ENCODE measurements around the gene LGALS7. TPM values are rescaled to one million over a fixed set of nuclear protein-coding genes. Genes with fewer than 3 reads are reported as not detected.

The LGALS7 gene
- total RNA-seq, 4 donors from 2014 or later, result not detected

DNA sequence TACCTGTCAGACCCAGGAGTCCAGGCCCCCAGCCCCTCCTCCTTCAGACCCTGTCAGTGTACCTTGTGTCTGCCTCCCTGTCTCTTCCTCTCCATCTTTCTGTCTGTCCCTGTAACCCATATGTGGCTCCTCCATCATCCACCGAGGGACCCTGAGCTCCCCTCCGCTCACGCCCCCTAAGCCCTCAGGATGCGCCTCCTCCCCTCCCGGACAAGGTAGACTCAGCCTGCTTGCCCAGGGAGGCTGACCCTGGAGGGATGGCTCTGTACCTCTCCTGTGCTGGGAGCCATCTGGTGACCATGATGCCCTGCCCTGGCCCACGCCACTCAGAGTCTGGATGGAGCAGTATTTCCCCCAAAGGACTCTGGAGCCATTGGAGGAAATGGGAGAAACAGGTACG lies 28.0 kb downstream of the LGALS7 start:
- H3K4me1 ChIP-seq, result no peaks in the 10 kb centered on the region
- no peak overlapping the region for H3K4me3 ChIP-seq (replicated peaks in 1 of 3)
- H3K27ac ChIP-seq, result no peak overlapping the region
- intact Hi-C loops (cut with DNase I), result no loop called here
- H3K27me3 ChIP-seq, result no peaks in the 10 kb centered on the region
- no peaks in the 10 kb centered on the region for H3K9me3 ChIP-seq
- no peaks in the 10 kb centered on the region for H3K36me3 ChIP-seq
- no peak for TF ChIP-seq POLR2A (IDR thresholded peaks at IDR 0.05)
- TF ChIP-seq, protein P1, sequence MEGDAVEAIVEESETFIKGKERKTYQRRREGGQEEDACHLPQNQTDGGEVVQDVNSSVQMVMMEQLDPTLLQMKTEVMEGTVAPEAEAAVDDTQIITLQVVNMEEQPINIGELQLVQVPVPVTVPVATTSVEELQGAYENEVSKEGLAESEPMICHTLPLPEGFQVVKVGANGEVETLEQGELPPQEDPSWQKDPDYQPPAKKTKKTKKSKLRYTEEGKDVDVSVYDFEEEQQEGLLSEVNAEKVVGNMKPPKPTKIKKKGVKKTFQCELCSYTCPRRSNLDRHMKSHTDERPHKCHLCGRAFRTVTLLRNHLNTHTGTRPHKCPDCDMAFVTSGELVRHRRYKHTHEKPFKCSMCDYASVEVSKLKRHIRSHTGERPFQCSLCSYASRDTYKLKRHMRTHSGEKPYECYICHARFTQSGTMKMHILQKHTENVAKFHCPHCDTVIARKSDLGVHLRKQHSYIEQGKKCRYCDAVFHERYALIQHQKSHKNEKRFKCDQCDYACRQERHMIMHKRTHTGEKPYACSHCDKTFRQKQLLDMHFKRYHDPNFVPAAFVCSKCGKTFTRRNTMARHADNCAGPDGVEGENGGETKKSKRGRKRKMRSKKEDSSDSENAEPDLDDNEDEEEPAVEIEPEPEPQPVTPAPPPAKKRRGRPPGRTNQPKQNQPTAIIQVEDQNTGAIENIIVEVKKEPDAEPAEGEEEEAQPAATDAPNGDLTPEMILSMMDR (IDR thresholded peaks at IDR 0.05), result no peak
- 72 to 83% methylated on average over 6 to 7 of the region's 7 CpGs for WGBS, 2 donors
- no peak for DNase-seq

DNA sequence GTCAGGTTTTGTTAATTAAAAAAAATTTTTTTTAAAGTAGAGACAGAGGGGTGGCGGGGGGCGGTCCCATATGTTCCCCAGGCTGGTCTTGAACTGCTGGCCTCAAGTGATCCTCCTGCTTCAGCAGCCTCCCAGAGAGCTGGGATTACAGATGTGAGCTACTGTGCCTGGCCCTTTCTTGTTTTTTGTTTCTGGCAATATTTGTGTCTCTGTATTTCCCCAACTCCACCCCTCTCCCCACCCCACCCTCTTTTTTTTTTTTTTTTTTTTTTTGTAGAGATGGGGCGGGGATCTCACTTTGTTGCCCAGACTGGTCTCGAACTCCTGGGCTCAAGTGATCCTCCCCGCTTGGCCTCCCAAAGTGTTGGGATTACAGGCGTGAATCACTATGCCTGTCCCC lies 28.4 kb downstream of the LGALS7 start:
- WGBS, 2 donors, result 86 to 93% methylated on average over 6 of the region's 6 CpGs
- no peak for DNase-seq
- intact Hi-C loops (cut with DNase I), result no loop called here

DNA sequence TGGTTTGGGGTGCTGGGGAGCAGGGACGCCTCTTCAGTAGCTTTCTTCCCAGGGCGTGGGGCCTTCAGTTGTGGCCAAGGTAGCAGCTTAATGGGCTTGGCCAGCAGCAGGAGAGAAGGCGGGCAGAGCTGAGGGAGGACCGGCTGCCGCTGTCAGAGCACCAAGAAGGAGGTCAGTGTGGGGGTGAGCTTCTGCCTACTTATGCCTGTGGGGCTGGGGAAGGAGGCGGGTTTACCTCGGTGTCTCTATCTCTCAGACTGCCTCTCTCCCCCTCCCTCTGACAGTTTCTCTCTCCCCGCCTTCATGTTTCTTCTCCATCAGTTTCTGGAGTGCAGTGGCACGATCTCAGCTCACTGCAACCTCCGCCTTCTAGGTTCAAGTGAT lies 29.0 kb downstream of the LGALS7 start, which contains the start of gene CAPN12:
Gene CAPN12 (minus strand): TSS at position 177 of the 384 bp plus-strand sequence. CDS start 309 bp downstream, outside the sequence.
- WGBS, 2 donors, result 80 to 86% methylated on average over 8 to 10 of the region's 10 CpGs
- intact Hi-C loops (cut with DNase I), result no loop called here
- no peak for DNase-seq
- no peaks in the 10 kb centered on the region for H3K27me3 ChIP-seq
- no peaks in the 10 kb centered on the region for H3K4me1 ChIP-seq
- TF ChIP-seq, protein P1 (IDR thresholded peaks at IDR 0.05), result no peak
- TF ChIP-seq POLR2A (IDR thresholded peaks at IDR 0.05), result no peak
- no peaks in the 10 kb centered on the region for H3K36me3 ChIP-seq
- H3K4me3 ChIP-seq (replicated peaks in 1 of 3), result no peak within 1 kb of the TSS
- H3K27ac ChIP-seq, result no peak within 1 kb of the TSS
- H3K9me3 ChIP-seq, result no peaks in the 10 kb centered on the region

More for the DNA sequence above, 28.4 kb downstream of the LGALS7 start:
- H3K4me1 ChIP-seq, result no peaks in the 10 kb centered on the region
- H3K4me3 ChIP-seq (replicated peaks in 1 of 3), result no peak overlapping the region
- H3K36me3 ChIP-seq, result no peaks in the 10 kb centered on the region
- no peak overlapping the region for H3K27ac ChIP-seq
- no peaks in the 10 kb centered on the region for H3K9me3 ChIP-seq
- TF ChIP-seq, protein P1 (IDR thresholded peaks at IDR 0.05), result no peak
- TF ChIP-seq POLR2A (IDR thresholded peaks at IDR 0.05), result no peak
- H3K27me3 ChIP-seq, result no peaks in the 10 kb centered on the region

DNA sequence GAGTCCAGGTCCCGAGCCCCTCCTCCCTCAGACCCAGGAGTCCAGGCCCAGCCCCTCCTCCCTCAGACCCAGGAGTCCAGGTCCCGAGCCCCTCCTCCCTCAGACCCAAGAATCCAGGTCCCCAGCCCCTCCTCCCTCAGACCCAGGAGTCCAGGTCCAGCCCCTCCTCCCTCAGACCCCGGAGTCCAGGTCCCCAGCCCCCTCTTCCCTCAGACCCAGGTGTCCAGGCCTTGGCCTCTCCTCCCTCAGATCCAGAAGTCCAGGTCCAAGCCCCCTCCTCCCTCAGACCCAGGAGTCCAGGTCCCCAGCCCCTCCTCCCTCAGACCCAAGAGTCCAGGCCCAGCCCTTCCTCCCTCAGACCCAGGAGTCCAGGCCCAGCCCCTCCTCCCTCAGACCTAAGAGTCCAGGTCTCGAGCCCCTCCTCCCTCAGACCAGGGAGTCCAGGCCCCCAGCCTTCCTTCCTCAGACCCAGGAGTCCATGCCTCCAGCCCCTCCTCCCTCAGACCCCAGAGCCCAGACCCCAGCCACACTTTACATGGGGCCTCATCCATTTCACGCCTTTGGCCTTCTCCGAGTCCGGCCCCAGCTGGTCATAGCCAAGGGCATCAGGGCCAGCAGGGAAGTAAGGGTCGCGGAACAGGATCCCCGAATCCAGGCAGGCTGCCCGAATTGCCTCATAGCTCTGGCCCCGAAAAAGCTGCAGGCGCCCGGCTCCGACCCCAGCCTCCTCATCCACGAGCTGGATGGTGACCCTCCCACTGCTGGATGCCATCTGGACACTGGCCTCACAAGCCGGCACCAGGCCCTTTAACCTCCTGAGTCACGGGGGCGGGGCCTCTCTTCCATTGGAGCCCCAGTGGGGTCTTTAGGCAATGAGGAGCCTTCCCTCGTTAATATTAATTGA lies 29.7 kb downstream of the LGALS7 start:
- H3K36me3 ChIP-seq, result no peaks in the 10 kb centered on the region
- no peak for TF ChIP-seq POLR2A (IDR thresholded peaks at IDR 0.05)
- TF ChIP-seq, protein P1 (IDR thresholded peaks at IDR 0.05), result no peak
- H3K4me3 ChIP-seq (replicated peaks in 1 of 3), result no peak overlapping the region
- no peak overlapping the region for H3K27ac ChIP-seq
- 68 to 82% methylated on average over 9 to 15 of the region's 20 CpGs for WGBS, 2 donors
- DNase-seq, result no peak
- H3K27me3 ChIP-seq, result no peaks in the 10 kb centered on the region
- intact Hi-C loops (cut with DNase I), result no loop called here
- H3K4me1 ChIP-seq, result no peaks in the 10 kb centered on the region
- no peaks in the 10 kb centered on the region for H3K9me3 ChIP-seq

DNA sequence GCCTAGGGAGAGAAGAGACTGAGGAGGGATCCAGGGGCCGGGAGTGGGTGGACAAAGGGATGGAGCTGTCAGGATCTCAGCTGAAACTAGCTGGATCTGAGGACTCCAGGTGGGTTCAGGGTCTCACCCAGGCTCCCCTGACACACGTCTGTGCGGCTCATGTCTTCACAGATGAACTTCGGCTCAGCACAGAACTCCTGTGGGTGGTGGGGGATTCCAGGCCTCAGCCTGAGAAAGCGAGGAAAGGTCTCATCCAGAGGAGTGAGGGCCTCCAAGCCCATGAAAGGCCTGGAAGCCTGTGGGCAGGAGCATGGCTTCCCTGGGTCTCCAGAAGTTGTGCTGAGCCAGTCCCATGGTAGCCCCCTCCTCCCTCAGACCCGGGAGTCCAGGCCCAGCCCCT lies 30.4 kb downstream of the LGALS7 start:
- Histone ChIP-seq H3K4me3 (replicated peaks in 1 of 3) (no peak overlapping the region), H3K27ac (no peak overlapping the region), H3K4me1 (no peaks in the 10 kb centered on the region), H3K36me3 (no peaks in the 10 kb centered on the region), H3K27me3 (no peaks in the 10 kb centered on the region), H3K9me3 (no peaks in the 10 kb centered on the region)
- intact Hi-C loops (cut with DNase I), result no loop called here
- DNase-seq, result no peak
- 84 to 88% methylated on average over 6 of the region's 6 CpGs for WGBS, 2 donors
- TF ChIP-seq POLR2A (IDR thresholded peaks at IDR 0.05), result no peak
- TF ChIP-seq, protein P1 (IDR thresholded peaks at IDR 0.05), result no peak
